HepG2 (cell line): ENCODE measurements around the gene ERBB4. TPM values are rescaled to one million over a fixed set of nuclear protein-coding genes. Genes with fewer than 3 reads are reported as not detected.

Source experiments
- ATAC-seq: fragments of 200-7000 bp; cut with Tn5 transposase; 3 replicates; pipeline ENCODE4 v1.9.1; 2020; ENCODE audit warnings: mild to moderate bottlenecking, moderate library complexity
- BruUV-seq: library from RNA; stranded (reverse); fragments of 400-500 nt; replicated peaks from 2 replicates; lab custom pipeline; 2021; lab: Mats Ljungman, UMichigan
- CTCF ChIA-PET: fragments of 300-600 bp; formaldehyde crosslinking; extraction: SDS; loops from one replicate; lab custom pipeline; 2021; ENCODE audit warnings: low total read pairs, inconsistent platforms, low intra/inter-chr PET ratio; lab: Yijun Ruan, JAX
- POLR2A ChIA-PET: fragments of 350-600 bp; sonication (Branson Sonifier 250); formaldehyde crosslinking; loops from one replicate; lab custom pipeline; 2020; ENCODE audit warnings: antibody characterized with exemption, inconsistent platforms; lab: Yijun Ruan, JAX
- DNase-seq: peaks from one replicate; pipeline ENCODE4 v3.0.0-alpha.2; 2015; ENCODE audit warnings: low spot score
- FAIRE-seq: peaks from 3 replicates; lab custom pipeline; 2011; peaks lifted over from hg19 to GRCh38; lab: Jason Lieb, UNC
- H2AFZ ChIP-seq: one replicate; pipeline ENCODE4 v1.6.1; 2011; ENCODE audit warnings: low read length, inconsistent platforms
- H3K27ac ChIP-seq: fragments of 300-600 bp; 3 replicates; pipeline ENCODE4 v1.8.0; 2011; ENCODE audit warnings: mixed run types, mild to moderate bottlenecking, mixed read lengths, low read length, inconsistent platforms; ENCODE audit not compliant: insufficient read depth; ENCODE audit errors: extremely low read length
- H3K27me3 ChIP-seq, 2 experiments: fragments of 200-600 bp in 1 of 2; 2 replicates in 1 of 2; 3 replicates in 1 of 2; pipeline versions ENCODE4 v1.6.0 to v1.8.0; 2011; ENCODE audit warnings: low read length in 2 of 2, mild to moderate bottlenecking in 2 of 2, moderate library complexity in 2 of 2, inconsistent platforms in 1 of 2; ENCODE audit not compliant: insufficient read depth in 2 of 2, control insufficient read depth in 1 of 2
- H3K36me3 ChIP-seq, 2 experiments: fragments of 200-600 bp in 1 of 2; replicated peaks in 1 of 2; 2 replicates in 1 of 2; 3 replicates in 1 of 2; pipeline versions ENCODE4 v1.5.1 to v1.8.0; 2011; ENCODE audit warnings: low read length in 2 of 2, inconsistent platforms in 1 of 2; ENCODE audit not compliant: insufficient read depth in 2 of 2, control insufficient read depth in 1 of 2
- H3K4me1 ChIP-seq: 2 replicates; pipeline ENCODE4 v1.5.1; 2012; ENCODE audit warnings: low read length, inconsistent platforms; ENCODE audit not compliant: insufficient read depth
- H3K4me2 ChIP-seq: 2 replicates; pipeline ENCODE4 v1.6.0; 2011; ENCODE audit warnings: low read depth, low read length, inconsistent platforms
- H3K4me3 ChIP-seq, 3 experiments: fragments of 200-600 bp in 1 of 3; sonication (generic), shearing (Covaris generic) in 1 of 3; replicated peaks in 1 of 3; 2 replicates each; pipeline ENCODE4 v1.5.1; 2011 to 2016; ENCODE audit warnings: low read length in 3 of 3, inconsistent platforms in 2 of 3, low read depth in 2 of 3, mild to moderate bottlenecking in 2 of 3, control low read depth in 1 of 3, mixed read lengths in 1 of 3; ENCODE audit not compliant: insufficient read depth in 1 of 3
- H3K79me2 ChIP-seq: one replicate; pipeline ENCODE4 v1.6.1; 2011; ENCODE audit warnings: low read length, inconsistent platforms; ENCODE audit not compliant: insufficient read depth
- H3K9ac ChIP-seq: 2 replicates; pipeline ENCODE4 v1.6.0; 2011; ENCODE audit warnings: mild to moderate bottlenecking, low read depth, low read length, inconsistent platforms; ENCODE audit not compliant: insufficient read depth
- H3K9me3 ChIP-seq: 2 replicates; pipeline ENCODE4 v1.5.1; 2012; ENCODE audit warnings: mild to moderate bottlenecking, low read length
- H4K20me1 ChIP-seq: 2 replicates; pipeline ENCODE4 v1.6.0; 2011; ENCODE audit warnings: inconsistent platforms, mild to moderate bottlenecking, low read length, moderate library complexity; ENCODE audit not compliant: insufficient read depth
- MAFF ChIP-seq: IDR thresholded peaks from 2 replicates; pipeline ENCODE4 v1.6.1; 2011; ENCODE audit warnings: low read depth, low read length, improper control_type of control experiment
- MAFK ChIP-seq, 2 experiments: IDR thresholded peaks in 1 of 2; conservative IDR thresholded peaks in 1 of 2; 2 replicates each; pipeline ENCODE4 v1.6.1; 2011; ENCODE audit warnings: improper control_type of control experiment in 2 of 2, low read length in 2 of 2
- REL ChIP-seq: sonication (generic); formaldehyde crosslinking; conservative IDR thresholded peaks from 2 replicates; pipeline ENCODE4 v1.8.0; 2022; ENCODE audit warnings: mild to moderate bottlenecking, missing genetic modification reagents, moderate library complexity
- WGBS: methylation state at CpG from one replicate; pipeline ENCODE4 v1.1.6; 2017; ENCODE audit warnings: low lambda C conversion rate; 5-methylcytosine and 5-hydroxymethylcytosine counted together
- in situ Hi-C: cut with HindIII; loops from 2 replicates; pipeline ENCODE4 v1.10.0; 2017; ENCODE audit warnings: low pct_unique_long_range_greater_than_20kb; ENCODE audit not compliant: extremely low pct_ligation_motif_present
- intact Hi-C: fragments of 100-400 bp; cut with micrococcal nuclease; formaldehyde crosslinking; loops from one replicate; pipeline ENCODE4 v1.10.0; 2022; ENCODE audit not compliant: unreplicated experiment
- polyA plus RNA-seq, 8 experiments: library from polyadenylated mRNA; depleted of rRNA in 3 of 8; stranded (reverse) in 7 of 8; unstranded in 1 of 8; fragments of >200 nt; fragmentation: Illumina TruSeq in 4 of 8; extraction: Trizol in 4 of 8; gene quantifications; 2 replicates each; pipeline versions ENCODE4 v1.2.1 to v1.2.3, GENCODE V29; 2011 to 2016; ENCODE audit warnings: low read depth in 4 of 8, missing spikeins in 1 of 8, mixed read lengths in 1 of 8; ENCODE audit not compliant: insufficient read depth in 1 of 8
- total RNA-seq, 5 experiments: library from RNA; depleted of rRNA; stranded (reverse); fragments of >200 nt; fragmentation: Illumina TruSeq; extraction: Trizol; gene quantifications; 2 replicates each; pipeline ENCODE4 v1.2.3, GENCODE V29; 2016; ENCODE audit warnings: low read depth in 1 of 5
- TF ChIP-seq, protein P1 (sequence below): sonication (generic); formaldehyde crosslinking; IDR thresholded peaks from 2 replicates; pipeline ENCODE4 v1.5.1; 2020; ENCODE audit warnings: mild to moderate bottlenecking, missing genetic modification reagents, borderline replicate concordance

Gene ERBB4
- total and polyA plus RNA-seq, 2 of the 13 experiments (the other 11 are each of a cell fraction or from before 2014, with no cell fraction given) = not detected

DNA sequence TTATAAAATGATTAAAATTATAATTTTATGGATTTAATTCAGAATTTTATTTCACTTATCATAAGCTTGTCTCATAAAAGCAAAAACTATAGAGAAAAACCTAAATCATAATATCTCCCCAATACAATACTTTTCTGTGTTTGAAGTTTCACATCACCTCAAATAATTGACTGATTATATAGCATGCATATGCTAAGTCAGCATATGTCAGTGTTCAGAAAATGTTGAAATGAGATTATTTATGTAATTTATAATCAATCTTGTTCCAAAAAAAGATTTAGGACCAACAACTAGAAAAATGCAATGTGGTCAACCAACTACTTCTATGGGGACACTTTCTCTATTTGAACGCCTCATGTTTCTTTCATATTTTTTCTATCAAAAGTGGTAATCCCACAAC lies 1079.6 kb downstream of the ERBB4 start:
- intact Hi-C loops (loop anchor here (5.0 kb wide), 1 partner anchor 1088 kb away; no protein-coding TSS in a partner anchor), in situ Hi-C loops (no loop called here)
- H4K20me1 ChIP-seq = no peaks in the 10 kb centered on the region
- TF ChIP-seq MAFF (peak; percentile 85), MAFK (conservative IDR thresholded peaks at IDR 0.05 in 1 of 2, IDR thresholded peaks at IDR 0.05 in 1 of 2; ENCODE audit: low read length in 2 of 2) (peak; percentile 89 to 90), REL (CRISPR knock-in tag) (no peak)
- TF ChIP-seq, protein P1, sequence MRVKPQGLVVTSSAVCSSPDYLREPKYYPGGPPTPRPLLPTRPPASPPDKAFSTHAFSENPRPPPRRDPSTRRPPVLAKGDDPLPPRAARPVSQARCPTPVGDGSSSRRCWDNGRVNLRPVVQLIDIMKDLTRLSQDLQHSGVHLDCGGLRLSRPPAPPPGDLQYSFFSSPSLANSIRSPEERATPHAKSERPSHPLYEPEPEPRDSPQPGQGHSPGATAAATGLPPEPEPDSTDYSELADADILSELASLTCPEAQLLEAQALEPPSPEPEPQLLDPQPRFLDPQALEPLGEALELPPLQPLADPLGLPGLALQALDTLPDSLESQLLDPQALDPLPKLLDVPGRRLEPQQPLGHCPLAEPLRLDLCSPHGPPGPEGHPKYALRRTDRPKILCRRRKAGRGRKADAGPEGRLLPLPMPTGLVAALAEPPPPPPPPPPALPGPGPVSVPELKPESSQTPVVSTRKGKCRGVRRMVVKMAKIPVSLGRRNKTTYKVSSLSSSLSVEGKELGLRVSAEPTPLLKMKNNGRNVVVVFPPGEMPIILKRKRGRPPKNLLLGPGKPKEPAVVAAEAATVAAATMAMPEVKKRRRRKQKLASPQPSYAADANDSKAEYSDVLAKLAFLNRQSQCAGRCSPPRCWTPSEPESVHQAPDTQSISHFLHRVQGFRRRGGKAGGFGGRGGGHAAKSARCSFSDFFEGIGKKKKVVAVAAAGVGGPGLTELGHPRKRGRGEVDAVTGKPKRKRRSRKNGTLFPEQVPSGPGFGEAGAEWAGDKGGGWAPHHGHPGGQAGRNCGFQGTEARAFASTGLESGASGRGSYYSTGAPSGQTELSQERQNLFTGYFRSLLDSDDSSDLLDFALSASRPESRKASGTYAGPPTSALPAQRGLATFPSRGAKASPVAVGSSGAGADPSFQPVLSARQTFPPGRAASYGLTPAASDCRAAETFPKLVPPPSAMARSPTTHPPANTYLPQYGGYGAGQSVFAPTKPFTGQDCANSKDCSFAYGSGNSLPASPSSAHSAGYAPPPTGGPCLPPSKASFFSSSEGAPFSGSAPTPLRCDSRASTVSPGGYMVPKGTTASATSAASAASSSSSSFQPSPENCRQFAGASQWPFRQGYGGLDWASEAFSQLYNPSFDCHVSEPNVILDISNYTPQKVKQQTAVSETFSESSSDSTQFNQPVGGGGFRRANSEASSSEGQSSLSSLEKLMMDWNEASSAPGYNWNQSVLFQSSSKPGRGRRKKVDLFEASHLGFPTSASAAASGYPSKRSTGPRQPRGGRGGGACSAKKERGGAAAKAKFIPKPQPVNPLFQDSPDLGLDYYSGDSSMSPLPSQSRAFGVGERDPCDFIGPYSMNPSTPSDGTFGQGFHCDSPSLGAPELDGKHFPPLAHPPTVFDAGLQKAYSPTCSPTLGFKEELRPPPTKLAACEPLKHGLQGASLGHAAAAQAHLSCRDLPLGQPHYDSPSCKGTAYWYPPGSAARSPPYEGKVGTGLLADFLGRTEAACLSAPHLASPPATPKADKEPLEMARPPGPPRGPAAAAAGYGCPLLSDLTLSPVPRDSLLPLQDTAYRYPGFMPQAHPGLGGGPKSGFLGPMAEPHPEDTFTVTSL (CRISPR knock-in tag) = no peak
- no TSS peak for BruUV-seq
- H2AFZ ChIP-seq = no peak overlapping the region
- ChIA-PET POLR2A (no interaction called here), CTCF (no interaction called here)
- H3K79me2 ChIP-seq = no peaks in the 10 kb centered on the region
- H3K4me2 ChIP-seq = no peak overlapping the region
- FAIRE-seq (no peak), ATAC-seq (no peak), DNase-seq (no peak)
- H3K27ac ChIP-seq = no peak overlapping the region
- no peaks in the 10 kb centered on the region for H3K27me3 ChIP-seq
- no peaks in the 10 kb centered on the region for H3K9me3 ChIP-seq
- no peaks in the 10 kb centered on the region for H3K4me1 ChIP-seq
- no peak overlapping the region for H3K9ac ChIP-seq
- H3K4me3 ChIP-seq = no peak overlapping the region
- H3K36me3 ChIP-seq = no peaks in the 10 kb centered on the region
- WGBS = 2% methylated on average over 1 of the region's 1 CpG
